Ishikawa (cell line): ENCODE data around the gene NOX3.

Experiments
- CEBPB ChIP-seq: IDR thresholded peaks from 2 replicates; pipeline ENCODE4 v1.6.1; 2012
- CREB1 ChIP-seq: IDR thresholded peaks from 2 replicates; pipeline ENCODE4 v1.6.1; 2012; ENCODE audit warnings: low read depth
- EP300 ChIP-seq: IDR thresholded peaks from 2 replicates; pipeline ENCODE4 v1.6.1; 2012; ENCODE audit warnings: borderline replicate concordance
- FOXM1 ChIP-seq: IDR thresholded peaks from 2 replicates; pipeline ENCODE4 v1.6.1; 2012; ENCODE audit warnings: low read depth, borderline replicate concordance
- MAX ChIP-seq: IDR thresholded peaks from 2 replicates; pipeline ENCODE4 v1.6.1; 2012
- NFIC ChIP-seq: IDR thresholded peaks from 2 replicates; pipeline ENCODE4 v1.6.1; 2012
- RAD21 ChIP-seq: IDR thresholded peaks from 2 replicates; pipeline ENCODE4 v1.6.1; 2012; ENCODE audit warnings: low read depth
- REST ChIP-seq: IDR thresholded peaks from 2 replicates; pipeline ENCODE4 v1.6.1; 2012; ENCODE audit warnings: low read depth, mild to moderate bottlenecking
- TAF1 ChIP-seq: IDR thresholded peaks from 2 replicates; pipeline ENCODE4 v1.6.1; 2012; ENCODE audit warnings: low read depth, mild to moderate bottlenecking
- TCF12 ChIP-seq: IDR thresholded peaks from 2 replicates; pipeline ENCODE4 v1.6.1; 2012; ENCODE audit warnings: low read depth
- TEAD4 ChIP-seq: IDR thresholded peaks from 2 replicates; pipeline ENCODE4 v1.6.1; 2012
- USF1 ChIP-seq: IDR thresholded peaks from 2 replicates; pipeline ENCODE4 v1.6.1; 2012
- YY1 ChIP-seq: IDR thresholded peaks from 2 replicates; pipeline ENCODE4 v1.6.1; 2012; ENCODE audit warnings: low read depth
- ZBTB7A ChIP-seq: IDR thresholded peaks from 2 replicates; pipeline ENCODE4 v1.6.1; 2012; ENCODE audit warnings: low read depth

- TF ChIP-seq TEAD4 (no peak), MAX (no peak), TCF12 (no peak), USF1 (no peak), FOXM1 (no peak), EP300 (no peak), NFIC (no peak), YY1 (no peak), CEBPB (no peak), RAD21 (no peak), TAF1 (no peak), ZBTB7A (no peak), REST (no peak), CREB1 (no peak)
These were observed 46.2 kb downstream of the NOX3 start for GRCh38 chr6:155409391-155409790.
